ENCODE results near the gene ERBB4. TPM values are rescaled to one million over a fixed set of nuclear protein-coding genes. Genes with fewer than 3 reads are reported as not detected.

ERBB4 gene
- total RNA-seq, 1 donor from 2014 or later = 1.2 TPM

- no peak for FAIRE-seq
- H3K27ac ChIP-seq (ENCODE audit: low read depth, low read length) = no peak overlapping the region
- H3K27me3 Mint-ChIP-seq (ENCODE audit: low read depth, unreplicated experiment) = no peaks in the 10 kb centered on the region
- no peak overlapping the region for H3K27ac Mint-ChIP-seq (ENCODE audit: unreplicated experiment)
- H3K36me3 Mint-ChIP-seq (ENCODE audit: low read depth, unreplicated experiment) = no peaks in the 10 kb centered on the region
- no peak overlapping the region for H3K4me3 Mint-ChIP-seq (ENCODE audit: unreplicated experiment)
- no peaks in the 10 kb centered on the region for H3K27me3 ChIP-seq (ENCODE audit: insufficient read depth, low read length)
- H2AFZ ChIP-seq (ENCODE audit: low read depth, low read length) = no peak overlapping the region
- TF ChIP-seq, protein P1, sequence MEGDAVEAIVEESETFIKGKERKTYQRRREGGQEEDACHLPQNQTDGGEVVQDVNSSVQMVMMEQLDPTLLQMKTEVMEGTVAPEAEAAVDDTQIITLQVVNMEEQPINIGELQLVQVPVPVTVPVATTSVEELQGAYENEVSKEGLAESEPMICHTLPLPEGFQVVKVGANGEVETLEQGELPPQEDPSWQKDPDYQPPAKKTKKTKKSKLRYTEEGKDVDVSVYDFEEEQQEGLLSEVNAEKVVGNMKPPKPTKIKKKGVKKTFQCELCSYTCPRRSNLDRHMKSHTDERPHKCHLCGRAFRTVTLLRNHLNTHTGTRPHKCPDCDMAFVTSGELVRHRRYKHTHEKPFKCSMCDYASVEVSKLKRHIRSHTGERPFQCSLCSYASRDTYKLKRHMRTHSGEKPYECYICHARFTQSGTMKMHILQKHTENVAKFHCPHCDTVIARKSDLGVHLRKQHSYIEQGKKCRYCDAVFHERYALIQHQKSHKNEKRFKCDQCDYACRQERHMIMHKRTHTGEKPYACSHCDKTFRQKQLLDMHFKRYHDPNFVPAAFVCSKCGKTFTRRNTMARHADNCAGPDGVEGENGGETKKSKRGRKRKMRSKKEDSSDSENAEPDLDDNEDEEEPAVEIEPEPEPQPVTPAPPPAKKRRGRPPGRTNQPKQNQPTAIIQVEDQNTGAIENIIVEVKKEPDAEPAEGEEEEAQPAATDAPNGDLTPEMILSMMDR (IDR thresholded peaks at IDR 0.05; ENCODE audit: insufficient read depth, low read depth, low read length) = no peak
- TF ChIP-seq EZH2 (IDR thresholded peaks at IDR 0.05; ENCODE audit: insufficient read depth, low read length) = no peak
- no peaks in the 10 kb centered on the region for H3K9me3 ChIP-seq (ENCODE audit: insufficient read depth, low read depth, low read length)
- H3K4me2 ChIP-seq (ENCODE audit: low read length) = no peak overlapping the region
- H3K4me1 Mint-ChIP-seq (ENCODE audit: low read depth, unreplicated experiment) = no peaks in the 10 kb centered on the region
- no peak overlapping the region for H3K9ac ChIP-seq (ENCODE audit: low read length)
- no peaks in the 10 kb centered on the region for H3K79me2 ChIP-seq (ENCODE audit: insufficient read depth, low read length)
- H3K9me3 Mint-ChIP-seq (ENCODE audit: unreplicated experiment) = no peaks in the 10 kb centered on the region
- no peaks in the 10 kb centered on the region for H3K4me1 ChIP-seq (ENCODE audit: insufficient read depth, low read length)
- H3K4me3 ChIP-seq (ENCODE audit: insufficient read depth, low read depth, low read length) = no peak overlapping the region
- no peaks in the 10 kb centered on the region for H4K20me1 ChIP-seq (ENCODE audit: insufficient read depth, low read length)
- H3K36me3 ChIP-seq (ENCODE audit: insufficient read depth, low read length) = no peaks in the 10 kb centered on the region
- DNase-seq (ENCODE audit: low read depth) = no peak
These were observed 884.3 kb downstream of the ERBB4 start for GRCh38 chr2:211654211-211654780.

DNA sequence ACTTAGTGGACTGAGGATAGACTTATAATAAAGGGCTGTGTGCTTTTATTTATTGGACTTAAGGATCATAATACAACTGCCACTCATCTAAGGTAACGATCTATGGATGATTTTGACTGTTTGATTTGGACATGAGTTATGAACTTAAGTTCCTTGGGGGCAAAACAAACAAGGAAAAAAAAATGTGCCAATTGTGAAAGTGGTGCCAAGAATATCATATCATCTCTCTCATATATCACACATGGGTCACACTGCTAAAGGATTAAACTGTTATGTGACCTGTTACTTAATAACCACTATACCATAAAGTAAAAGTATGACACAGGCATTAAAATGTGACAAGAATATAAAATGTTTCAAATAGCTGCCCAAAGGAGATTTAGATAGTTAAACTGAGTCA lies 886.3 kb downstream of the ERBB4 start:
- Mint-ChIP-seq H3K36me3 (ENCODE audit: low read depth, unreplicated experiment) (no peaks in the 10 kb centered on the region), H3K4me1 (ENCODE audit: low read depth, unreplicated experiment) (no peaks in the 10 kb centered on the region), H3K27me3 (ENCODE audit: low read depth, unreplicated experiment) (no peaks in the 10 kb centered on the region), H3K27ac (ENCODE audit: unreplicated experiment) (no peak overlapping the region), H3K4me3 (ENCODE audit: unreplicated experiment) (no peak overlapping the region), H3K9me3 (ENCODE audit: unreplicated experiment) (no peaks in the 10 kb centered on the region)
- no peak overlapping the region for H3K9ac ChIP-seq (ENCODE audit: low read length)
- no peaks in the 10 kb centered on the region for H3K79me2 ChIP-seq (ENCODE audit: insufficient read depth, low read length)
- TF ChIP-seq, protein P1 (IDR thresholded peaks at IDR 0.05; ENCODE audit: insufficient read depth, low read depth, low read length) = no peak
- no peak for TF ChIP-seq EZH2 (IDR thresholded peaks at IDR 0.05; ENCODE audit: insufficient read depth, low read length)
- FAIRE-seq = no peak
- no peak overlapping the region for H2AFZ ChIP-seq (ENCODE audit: low read depth, low read length)
- no peaks in the 10 kb centered on the region for H3K36me3 ChIP-seq (ENCODE audit: insufficient read depth, low read length)
- H3K27me3 ChIP-seq (ENCODE audit: insufficient read depth, low read length) = no peaks in the 10 kb centered on the region
- H3K4me3 ChIP-seq (ENCODE audit: insufficient read depth, low read depth, low read length) = no peak overlapping the region
- H3K27ac ChIP-seq (ENCODE audit: low read depth, low read length) = no peak overlapping the region
- no peaks in the 10 kb centered on the region for H3K9me3 ChIP-seq (ENCODE audit: insufficient read depth, low read depth, low read length)
- H3K4me2 ChIP-seq (ENCODE audit: low read length) = no peak overlapping the region
- DNase-seq (ENCODE audit: low read depth) = no peak
- no peaks in the 10 kb centered on the region for H4K20me1 ChIP-seq (ENCODE audit: insufficient read depth, low read length)
- H3K4me1 ChIP-seq (ENCODE audit: insufficient read depth, low read length) = no peaks in the 10 kb centered on the region

DNA sequence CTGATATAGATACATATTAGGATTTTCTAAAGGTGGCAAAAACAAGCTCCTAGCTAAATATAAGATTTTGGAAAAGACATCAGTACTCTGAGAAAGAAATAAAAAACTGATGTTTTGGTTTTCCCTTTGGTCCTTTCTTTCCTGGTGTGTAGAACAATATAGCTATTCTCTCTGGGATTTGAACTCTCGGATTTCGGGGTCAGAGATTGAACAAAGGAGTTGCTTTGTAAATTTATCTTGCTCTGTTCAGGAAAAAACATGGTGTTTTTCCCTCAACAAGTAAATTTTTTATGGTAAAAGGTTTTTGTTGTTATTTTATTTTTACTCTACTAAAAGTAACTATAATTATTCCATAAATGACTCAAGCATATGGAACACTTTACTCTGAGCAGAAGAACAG lies 889.3 kb downstream of the ERBB4 start:
- no peak for DNase-seq (ENCODE audit: low read depth)
- H3K4me1 ChIP-seq (ENCODE audit: insufficient read depth, low read length) = no peaks in the 10 kb centered on the region
- H3K27ac Mint-ChIP-seq (ENCODE audit: unreplicated experiment) = no peak overlapping the region
- H3K4me1 Mint-ChIP-seq (ENCODE audit: low read depth, unreplicated experiment) = no peaks in the 10 kb centered on the region
- H3K4me2 ChIP-seq (ENCODE audit: low read length) = no peak overlapping the region
- no peak overlapping the region for H3K9ac ChIP-seq (ENCODE audit: low read length)
- no peak for TF ChIP-seq EZH2 (IDR thresholded peaks at IDR 0.05; ENCODE audit: insufficient read depth, low read length)
- no peaks in the 10 kb centered on the region for H3K36me3 Mint-ChIP-seq (ENCODE audit: low read depth, unreplicated experiment)
- no peaks in the 10 kb centered on the region for H3K27me3 ChIP-seq (ENCODE audit: insufficient read depth, low read length)
- no peak overlapping the region for H3K4me3 ChIP-seq (ENCODE audit: insufficient read depth, low read depth, low read length)
- H3K36me3 ChIP-seq (ENCODE audit: insufficient read depth, low read length) = no peaks in the 10 kb centered on the region
- no peaks in the 10 kb centered on the region for H3K79me2 ChIP-seq (ENCODE audit: insufficient read depth, low read length)
- no peaks in the 10 kb centered on the region for H4K20me1 ChIP-seq (ENCODE audit: insufficient read depth, low read length)
- no peak overlapping the region for H3K4me3 Mint-ChIP-seq (ENCODE audit: unreplicated experiment)
- FAIRE-seq = no peak
- H3K9me3 Mint-ChIP-seq (ENCODE audit: unreplicated experiment) = no peaks in the 10 kb centered on the region
- no peak overlapping the region for H3K27ac ChIP-seq (ENCODE audit: low read depth, low read length)
- no peaks in the 10 kb centered on the region for H3K9me3 ChIP-seq (ENCODE audit: insufficient read depth, low read depth, low read length)
- H2AFZ ChIP-seq (ENCODE audit: low read depth, low read length) = no peak overlapping the region
- H3K27me3 Mint-ChIP-seq (ENCODE audit: low read depth, unreplicated experiment) = no peaks in the 10 kb centered on the region

Data from astrocyte (in vitro differentiated cells and primary cell).